Inflammatory macrophage treated with lipopolysaccharide for 4 hours (primary cell): ENCODE measurements around the gene C1QL1.

Source experiments
- DNase-seq: peaks from one replicate; pipeline ENCODE4 v3.0.0-alpha.2; 2020

The C1QL1 gene

DNA sequence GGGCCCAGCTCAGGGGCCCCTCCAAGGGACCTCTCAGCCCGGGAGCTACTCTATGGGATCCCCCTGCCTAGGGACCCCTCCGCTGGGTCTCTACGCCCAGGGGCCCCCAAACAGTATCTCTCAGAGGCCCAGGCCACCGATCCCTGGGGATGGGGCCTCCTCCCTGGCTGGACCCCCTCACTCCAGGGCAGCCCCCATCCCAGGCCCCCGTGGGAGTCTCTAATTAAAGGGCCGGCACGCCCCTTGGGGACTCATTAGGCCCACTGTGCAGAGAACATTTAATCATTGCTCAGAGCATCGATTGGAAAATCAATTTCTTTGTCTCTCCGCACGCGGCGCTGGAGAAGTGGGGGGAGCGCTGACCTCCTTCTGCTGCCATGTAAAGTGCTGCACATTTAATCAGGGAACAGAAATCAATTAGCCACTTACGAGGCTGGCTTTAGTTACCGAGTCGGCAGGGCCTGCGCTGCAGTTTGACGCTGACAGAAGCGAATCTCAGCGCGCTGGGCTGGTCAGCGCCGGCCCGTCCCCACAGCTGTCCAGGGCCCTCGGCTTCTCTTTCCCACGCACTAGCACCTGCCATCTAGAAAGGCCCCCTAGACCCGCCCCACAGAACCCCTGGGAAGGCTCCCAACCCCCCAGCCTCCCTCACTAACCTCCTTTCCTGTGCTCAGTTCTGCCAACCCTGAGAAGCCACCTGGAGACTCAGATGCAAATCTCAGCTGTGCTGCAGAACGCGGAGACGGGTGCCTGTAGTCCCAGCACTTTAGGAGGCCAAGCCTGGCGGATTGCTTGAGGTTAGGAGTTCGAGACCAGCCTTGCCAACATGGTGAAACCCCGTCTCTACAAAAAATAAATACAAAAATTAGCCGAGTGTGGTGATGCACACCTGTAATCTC lies 20.2 kb upstream of the C1QL1 start:
- no peak for DNase-seq

DNA sequence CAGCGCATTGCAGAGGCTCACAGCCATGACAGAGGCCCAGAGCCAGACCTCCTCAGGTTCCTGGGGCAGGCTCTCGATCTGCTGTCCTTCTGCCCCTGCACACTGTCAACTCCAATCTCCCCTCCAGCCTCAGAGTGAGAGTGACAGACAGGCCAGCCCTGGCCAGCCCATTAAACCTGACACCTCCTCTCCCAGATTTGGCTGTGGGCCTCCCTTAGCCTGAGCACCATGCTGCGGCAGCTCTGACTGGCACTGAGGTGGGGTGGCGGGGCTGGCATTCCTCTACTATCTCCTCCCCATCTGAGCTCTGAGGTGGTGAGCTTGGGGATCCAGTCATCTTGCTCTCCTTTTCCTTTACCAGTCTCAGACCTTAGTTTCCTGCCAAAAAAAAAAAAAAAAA lies 15.5 kb upstream of the C1QL1 start:
- no peak for DNase-seq

DNA sequence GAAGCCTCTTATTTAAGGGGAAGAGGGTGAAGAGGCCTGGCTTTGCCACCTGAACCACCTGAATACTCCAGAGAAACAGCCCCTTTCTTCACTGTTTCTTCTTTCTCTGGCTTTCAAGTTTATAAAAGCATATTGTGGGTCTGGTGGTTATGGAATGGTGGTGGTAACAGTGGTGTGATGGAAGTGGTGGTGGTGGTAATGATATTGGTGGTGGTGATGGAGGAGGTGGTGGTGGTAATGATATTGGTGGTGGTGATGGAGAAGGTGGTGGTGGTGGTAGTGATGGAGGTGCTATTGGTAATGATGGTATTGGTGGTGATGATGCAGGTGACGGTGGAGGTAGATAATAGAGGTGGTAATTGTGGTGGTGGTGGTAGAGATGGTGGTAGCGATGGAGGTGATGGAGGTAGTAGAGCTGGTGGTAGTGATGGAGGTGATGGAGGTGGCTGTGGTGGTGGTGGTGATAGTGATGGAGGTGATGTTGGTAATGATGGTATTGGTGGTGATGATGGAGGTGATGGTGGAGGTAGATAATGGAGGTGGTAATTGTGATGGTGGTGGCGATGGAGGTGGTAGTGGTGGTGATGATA lies 14.1 kb upstream of the C1QL1 start:
- DNase-seq = no peak

DNA sequence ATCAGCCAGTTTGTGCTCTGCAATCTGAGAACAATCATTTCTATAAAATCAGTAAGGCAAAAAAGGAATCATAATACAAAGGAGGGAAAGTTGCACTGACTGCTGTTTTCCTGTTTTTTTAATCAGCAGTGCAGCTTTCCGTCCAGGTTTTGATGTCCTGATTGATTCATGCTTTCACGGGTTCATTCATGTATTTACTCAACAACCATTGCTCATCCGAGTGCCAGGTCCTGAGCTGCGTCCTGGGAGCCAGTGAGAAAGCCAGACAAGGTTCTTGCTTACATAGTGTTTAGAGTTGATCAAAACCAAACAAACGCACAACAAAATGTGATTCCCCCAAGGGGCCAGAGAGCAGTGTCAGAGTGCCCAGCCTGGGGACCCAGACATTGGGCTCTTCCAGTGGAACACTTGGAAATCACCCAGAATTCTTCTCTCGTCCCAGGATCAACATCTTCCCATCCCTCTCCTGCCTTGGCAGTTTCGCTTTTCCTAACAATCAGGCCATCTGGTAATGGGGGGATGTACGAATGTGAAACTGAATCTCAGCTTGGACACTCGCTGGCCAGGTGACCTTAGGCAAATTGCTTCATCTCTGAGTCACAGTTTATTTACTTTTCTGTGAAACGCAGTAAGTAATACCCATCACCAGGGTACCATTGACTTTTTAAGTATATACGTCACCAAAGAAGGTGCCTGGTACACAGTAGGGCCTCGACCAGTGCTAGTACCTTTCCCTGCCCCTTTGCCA lies 13.3 kb upstream of the C1QL1 start:
- no peak for DNase-seq

GRCh38 chr17:44979426-44979995 lies 11.4 kb upstream of the C1QL1 start:
- no peak for DNase-seq

GRCh38 chr17:44978807-44979206 lies 10.7 kb upstream of the C1QL1 start:
- DNase-seq = no peak

DNA sequence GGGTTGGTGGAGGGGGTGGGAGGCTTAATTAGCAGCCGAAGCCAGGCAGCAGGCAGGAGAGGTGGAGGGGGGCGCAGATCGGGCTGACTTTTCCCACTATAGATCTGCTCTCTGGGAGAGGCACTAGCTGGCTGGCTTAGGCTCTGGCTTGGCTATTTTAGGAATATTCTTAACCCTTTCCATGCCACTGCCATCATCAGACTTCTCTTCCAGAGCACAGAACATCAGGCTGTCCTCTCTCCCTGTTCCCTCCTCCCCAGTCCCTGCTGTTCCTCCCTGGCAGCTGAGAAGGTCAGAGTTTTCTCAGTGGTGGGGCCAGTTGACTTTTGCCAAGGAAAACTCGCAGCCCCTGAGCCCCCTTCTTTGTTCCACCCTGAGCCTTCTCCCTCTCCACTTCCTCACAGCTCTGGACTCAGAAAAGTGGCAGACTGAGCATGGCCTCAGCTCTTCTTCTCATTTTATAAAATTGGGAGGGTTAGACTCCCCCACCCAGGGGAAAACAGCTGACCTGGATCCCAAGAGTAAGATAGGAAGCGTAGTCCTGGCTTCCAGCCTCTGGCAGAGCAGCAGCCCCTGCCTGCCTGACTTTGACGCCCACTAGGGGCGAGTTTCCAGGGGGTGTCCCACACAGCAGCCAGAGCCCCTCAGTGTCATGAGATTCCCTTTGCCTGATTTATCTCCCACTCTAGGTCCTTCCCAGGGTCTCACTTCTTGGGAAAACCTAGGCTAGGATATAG lies 9.9 kb upstream of the C1QL1 start:
- DNase-seq = no peak

- no peak for DNase-seq
These were observed 9.0 kb upstream of the C1QL1 start for GRCh38 chr17:44977065-44977464.

DNA sequence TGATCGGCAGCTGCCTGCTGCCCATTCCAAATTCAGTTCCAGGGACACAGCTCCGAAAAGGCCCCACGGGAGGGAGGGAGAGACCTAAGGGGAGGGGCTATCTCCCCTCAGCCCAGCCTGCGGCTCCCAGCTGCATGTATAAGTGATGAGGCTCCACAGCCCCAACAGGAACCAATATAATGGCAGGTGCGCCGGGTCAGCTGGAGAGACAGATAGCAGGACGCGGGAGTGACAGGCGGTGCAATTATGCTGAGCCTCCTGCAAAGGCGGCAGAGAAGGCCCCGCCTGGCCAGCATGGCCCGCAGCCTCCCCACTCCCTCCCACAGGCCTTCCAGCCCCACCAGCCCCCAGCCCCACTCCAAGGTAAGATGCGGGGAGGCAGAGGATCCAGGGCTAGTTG lies 8.1 kb upstream of the C1QL1 start:
- no peak for DNase-seq

DNA sequence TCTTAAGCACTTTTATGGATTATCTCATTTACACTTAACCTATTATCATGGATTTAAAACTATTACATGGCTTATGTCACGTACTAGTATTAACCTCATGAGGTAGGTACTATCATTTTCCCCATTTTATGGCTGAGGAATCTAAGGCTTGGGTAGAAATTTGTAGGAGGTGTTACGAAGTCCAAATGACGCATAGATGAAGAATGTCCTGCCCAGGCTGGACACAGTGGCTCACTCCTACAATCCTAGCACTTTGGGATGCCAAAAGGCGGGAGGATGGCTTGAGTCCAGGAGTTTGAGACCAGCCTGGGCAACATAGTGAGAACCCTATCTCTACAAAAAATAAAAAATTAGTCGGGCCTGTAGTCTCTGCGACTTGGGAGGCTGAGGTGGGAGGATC lies 4.8 kb upstream of the C1QL1 start:
- DNase-seq = no peak

DNA sequence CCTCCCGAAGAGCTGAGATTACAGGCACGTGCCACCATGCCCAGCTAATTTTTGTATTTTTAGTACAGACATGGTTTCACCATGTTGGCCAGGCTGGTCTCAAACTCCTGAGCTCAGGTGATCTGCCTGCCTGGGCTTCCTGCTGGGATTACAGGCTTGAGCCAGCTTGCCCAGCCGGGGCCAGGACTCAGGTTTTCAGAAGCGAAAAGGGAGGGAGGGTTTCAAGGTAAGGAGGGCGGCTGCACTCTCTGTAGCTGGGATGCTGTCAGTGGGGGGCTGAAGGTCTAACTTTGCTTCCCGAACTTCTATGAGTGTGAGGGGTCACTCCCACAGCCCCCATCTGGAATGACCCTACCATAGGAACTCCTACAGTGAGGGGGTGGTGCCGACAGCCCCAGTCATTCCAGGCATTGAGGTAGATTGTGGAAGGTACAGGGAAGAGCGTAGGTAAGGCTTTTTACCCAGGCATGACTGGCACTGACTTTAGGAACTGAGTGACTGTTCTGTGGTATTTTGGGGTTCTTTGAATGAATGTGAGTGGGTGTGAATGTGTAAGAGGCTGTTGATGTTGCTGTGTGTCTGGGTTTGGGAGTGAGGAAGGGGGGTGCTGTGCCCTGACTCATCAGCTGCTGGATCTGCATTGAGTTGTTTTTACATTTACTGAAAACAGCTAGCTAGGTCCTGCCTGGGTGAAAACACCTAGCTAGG lies 3.8 kb upstream of the C1QL1 start:
- no peak for DNase-seq

DNA sequence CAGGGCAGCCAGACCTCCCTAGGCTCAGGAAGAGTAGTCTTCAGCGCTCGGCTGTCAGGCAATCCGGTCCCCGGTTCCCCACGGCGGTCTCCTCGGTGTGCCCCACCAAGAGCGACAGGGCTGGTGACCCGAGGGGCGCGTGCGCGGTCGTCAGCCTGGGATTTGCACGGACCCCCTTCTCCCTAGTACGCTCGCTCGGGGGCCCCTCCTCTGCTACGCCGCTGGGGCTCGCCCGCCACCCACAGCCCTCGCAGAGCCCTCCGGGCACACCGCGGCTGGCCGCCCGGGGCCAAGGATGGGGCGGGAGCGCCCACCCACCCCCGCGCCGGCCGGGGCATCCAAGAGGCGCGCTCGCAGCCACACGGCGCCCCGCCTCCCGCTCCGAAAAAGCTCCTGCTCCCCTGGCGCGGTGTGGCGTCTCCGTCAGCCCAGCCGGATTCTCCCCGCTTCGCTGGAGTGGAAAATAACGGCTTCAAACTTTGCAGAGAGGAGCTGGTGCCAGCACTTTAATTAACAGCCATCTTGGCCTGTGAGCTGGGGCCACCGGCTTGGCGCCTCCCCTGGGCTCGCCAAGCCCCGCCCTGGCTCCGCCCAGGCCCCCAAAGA lies 2.1 kb upstream of the C1QL1 start:
- no peak for DNase-seq

DNA sequence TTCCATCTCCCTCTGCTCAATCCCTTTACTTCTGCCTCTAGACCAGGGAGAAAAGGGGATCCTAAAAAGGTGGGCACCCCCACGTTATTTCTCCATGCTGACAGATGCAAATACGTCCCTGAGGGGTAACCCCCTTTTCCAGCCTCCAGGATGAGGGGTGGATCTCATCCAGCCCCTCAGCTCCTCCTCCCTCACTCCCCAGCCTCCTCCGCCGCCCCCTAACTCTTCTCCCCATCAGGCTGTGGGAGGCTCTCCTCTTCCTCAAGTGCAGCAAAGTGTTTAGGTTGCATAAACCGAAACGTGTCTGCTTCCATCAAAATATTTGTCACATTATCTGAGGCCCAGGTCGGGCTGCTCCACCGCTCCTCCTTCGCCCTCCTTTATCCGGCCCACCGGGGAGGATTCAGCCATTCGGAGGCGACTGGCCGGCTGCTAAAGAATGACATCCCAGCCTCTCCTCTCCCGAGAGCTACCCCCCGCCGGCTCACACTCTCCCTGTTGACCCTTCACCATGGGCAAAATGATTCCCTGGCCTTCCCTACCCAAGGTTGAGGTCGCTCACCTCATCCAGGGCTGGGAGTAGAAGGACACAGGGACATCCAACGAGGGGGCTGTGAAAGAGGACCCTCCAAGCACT lies 1.2 kb upstream of the C1QL1 start:
- no peak for DNase-seq

DNA sequence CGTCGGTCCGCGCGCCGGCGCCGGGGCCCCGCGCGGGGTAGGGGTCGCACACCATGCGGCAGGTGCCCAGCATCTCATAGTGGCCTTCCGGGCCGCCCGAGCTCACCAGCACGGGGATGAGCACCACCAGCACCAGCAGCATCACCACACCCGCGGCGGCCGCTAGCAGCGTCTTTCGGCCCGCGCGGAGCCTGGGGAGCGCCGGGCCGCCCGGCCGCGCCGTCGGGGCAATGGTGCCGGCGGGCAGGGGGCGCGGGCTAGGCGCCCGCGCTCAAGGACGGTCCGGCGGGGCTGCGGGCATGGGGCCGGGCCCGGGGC lies 237 bp downstream of the C1QL1 start:
- DNase-seq = no peak

GRCh38 chr17:44967026-44967906 lies 837 bp downstream of the C1QL1 start:
- no peak for DNase-seq

GRCh38 chr17:44966348-44967025 lies 1.6 kb downstream of the C1QL1 start:
- DNase-seq = no peak

GRCh38 chr17:44965481-44966234 lies 2.4 kb downstream of the C1QL1 start:
- no peak for DNase-seq

- DNase-seq = no peak
These were observed 6.2 kb downstream of the C1QL1 start for GRCh38 chr17:44961921-44962350.

- DNase-seq = no peak
These were observed 7.4 kb downstream of the C1QL1 start for GRCh38 chr17:44960691-44961090.
